GM21423 (cell line): ENCODE data around the gene BLVRA.
"Not testable (repeated sequence)": the region's sequence is repeated elsewhere in the genome, so short reads cannot be mapped to it uniquely, and the experiment has no call there.

Experiments
- ATAC-seq: cut with Tn5 transposase; IDR thresholded peaks from one replicate; pipeline ENCODE4 v1.9.1; 2021; ENCODE audit warnings: mild to moderate bottlenecking, moderate library complexity; ENCODE audit not compliant: unreplicated experiment

Gene BLVRA

DNA sequence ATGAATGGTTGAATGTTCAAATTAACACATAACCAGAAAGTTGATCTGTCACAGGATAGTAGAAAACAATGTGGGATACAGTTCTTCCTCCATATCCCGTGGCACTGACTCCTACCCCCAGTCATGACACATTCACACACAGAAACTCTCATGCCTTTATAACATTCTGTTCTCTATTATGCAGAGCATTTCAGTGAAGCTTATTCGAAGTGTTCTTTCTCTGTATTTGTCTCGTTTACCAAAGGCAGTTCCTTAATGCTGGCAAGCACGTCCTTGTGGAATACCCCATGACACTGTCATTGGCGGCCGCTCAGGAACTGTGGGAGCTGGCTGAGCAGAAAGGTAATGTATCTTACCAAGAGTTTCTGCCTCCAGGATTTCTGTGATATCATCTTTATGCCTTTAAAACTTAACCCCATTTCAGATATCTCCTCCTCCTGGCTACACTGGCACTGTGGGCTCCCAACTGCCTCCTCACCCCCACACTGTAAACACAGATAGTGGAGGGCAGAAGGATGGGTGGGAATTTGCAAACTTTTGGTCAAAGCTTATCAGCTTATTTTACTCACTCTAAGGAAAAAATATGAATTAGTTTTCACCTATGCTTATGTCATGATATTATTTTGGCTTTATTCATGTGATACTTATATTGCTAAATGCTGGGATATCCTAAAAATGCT is 34.1 kb downstream of the BLVRA start:
- no peak for ATAC-seq

- ATAC-seq, result no peak
Measured at GRCh38 chr7:43799605-43800004, 41.1 kb downstream of the BLVRA start.

GRCh38 chr7:43803865-43804264 is 45.4 kb downstream of the BLVRA start:
- no peak for ATAC-seq

GRCh38 chr7:43808410-43808809 is 49.9 kb downstream of the BLVRA start:
- no peak for ATAC-seq

- ATAC-seq, result not testable (repeated sequence)
Measured at GRCh38 chr7:43810195-43810941, 51.9 kb downstream of the BLVRA start.

- ATAC-seq, result no peak
Measured at GRCh38 chr7:43815373-43815772, 56.9 kb downstream of the BLVRA start.

DNA sequence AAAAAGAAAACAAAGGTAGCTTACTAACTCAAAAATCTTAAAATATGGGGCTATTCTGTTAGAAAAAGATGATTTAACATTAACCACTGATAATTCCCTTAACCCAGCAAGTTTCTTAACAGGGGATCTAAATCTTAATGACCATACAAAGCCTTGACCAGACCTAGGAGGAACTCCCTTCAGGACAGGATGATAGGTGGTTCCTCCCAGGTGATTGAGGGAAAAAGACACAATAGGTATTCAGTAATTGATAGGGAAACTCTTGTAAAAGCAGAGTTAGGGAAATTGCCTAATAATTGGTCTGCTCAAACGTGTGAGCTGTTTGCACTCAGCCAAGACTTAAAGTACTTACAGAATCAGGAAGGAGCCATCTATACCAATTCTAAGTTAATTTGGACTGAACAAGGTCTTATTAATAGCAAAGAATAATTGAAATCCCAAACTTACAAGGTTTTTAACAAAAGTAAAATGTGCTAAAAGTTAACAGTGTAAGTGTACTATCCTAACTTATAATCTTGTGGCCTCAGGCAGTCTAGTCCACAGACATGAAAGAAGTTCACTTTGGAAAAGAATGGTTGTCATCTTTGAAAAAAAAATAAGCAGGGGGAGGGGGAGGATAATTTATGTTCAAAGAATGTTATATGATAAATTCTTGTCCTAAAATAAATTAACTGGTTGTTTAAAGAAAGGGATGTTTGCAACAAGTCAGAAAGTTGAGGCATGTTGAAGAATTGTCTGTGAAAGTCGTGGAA is 57.7 kb downstream of the BLVRA start:
- not testable (repeated sequence) for ATAC-seq

GRCh38 chr7:43823425-43823824 is 64.9 kb downstream of the BLVRA start:
- not testable (repeated sequence) for ATAC-seq

DNA sequence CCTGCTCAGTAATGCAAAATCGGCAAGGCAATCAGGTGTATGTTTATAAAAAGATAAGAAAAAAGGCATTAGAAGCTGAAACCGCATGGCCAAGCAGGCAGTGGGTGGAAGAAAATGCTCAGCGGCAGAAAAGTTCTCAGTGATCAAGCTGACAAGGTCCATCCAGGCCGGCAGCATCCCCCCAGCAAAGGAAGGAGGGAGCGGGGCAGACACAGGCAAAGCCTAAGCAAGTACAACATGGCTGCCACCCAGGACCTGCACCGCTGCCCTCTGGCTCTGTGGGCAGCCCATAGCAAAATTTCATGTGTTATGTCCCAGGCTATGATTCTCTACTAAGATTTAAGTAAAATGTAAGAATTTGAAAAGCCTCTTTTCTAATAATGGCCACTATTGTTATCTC is 65.5 kb downstream of the BLVRA start:
- ATAC-seq, result no peak

DNA sequence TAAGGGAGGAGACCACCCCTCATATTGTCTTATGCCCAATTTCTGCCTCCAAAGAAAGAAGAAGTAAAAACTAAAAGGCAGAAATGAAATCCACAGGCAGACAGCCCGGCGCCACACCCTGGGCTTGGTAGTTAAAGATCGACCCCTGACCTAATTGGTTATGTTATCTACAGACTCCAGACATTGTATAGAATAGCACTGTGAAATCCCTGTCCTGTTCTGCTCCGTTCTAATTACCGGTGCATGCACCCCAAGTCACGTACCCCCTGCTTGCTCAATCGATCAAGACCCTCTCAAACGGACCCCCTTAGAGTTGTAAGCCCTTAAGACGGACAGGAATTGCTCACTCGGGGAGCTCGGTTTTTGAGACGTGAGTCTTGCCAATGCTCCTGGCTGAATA is 66.0 kb downstream of the BLVRA start:
- not testable (repeated sequence) for ATAC-seq

GRCh38 chr7:43824963-43825362 is 66.5 kb downstream of the BLVRA start:
- ATAC-seq, result no peak

DNA sequence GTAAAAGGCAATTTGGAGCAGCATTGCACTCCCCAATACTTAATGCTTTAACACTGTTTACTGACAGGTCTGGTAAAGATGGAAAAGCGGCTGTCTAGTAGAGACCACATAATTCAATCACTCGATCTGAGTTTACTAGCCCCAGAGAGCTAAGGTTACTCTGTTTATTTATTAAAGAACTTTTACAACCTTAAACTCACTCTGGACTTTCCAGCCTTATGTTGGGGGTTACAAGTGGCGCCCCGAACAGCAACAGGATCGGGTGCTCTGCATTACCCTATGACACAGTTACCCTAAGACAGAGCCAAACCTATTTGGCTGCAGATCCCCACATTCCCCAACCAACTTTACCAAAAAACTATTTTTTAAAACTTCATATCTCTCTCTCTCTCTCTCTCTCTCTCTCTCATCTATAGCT is 66.9 kb downstream of the BLVRA start:
- no peak for ATAC-seq

GRCh38 chr7:43830917-43831316 is 72.4 kb downstream of the BLVRA start:
- ATAC-seq, result not testable (repeated sequence)

DNA sequence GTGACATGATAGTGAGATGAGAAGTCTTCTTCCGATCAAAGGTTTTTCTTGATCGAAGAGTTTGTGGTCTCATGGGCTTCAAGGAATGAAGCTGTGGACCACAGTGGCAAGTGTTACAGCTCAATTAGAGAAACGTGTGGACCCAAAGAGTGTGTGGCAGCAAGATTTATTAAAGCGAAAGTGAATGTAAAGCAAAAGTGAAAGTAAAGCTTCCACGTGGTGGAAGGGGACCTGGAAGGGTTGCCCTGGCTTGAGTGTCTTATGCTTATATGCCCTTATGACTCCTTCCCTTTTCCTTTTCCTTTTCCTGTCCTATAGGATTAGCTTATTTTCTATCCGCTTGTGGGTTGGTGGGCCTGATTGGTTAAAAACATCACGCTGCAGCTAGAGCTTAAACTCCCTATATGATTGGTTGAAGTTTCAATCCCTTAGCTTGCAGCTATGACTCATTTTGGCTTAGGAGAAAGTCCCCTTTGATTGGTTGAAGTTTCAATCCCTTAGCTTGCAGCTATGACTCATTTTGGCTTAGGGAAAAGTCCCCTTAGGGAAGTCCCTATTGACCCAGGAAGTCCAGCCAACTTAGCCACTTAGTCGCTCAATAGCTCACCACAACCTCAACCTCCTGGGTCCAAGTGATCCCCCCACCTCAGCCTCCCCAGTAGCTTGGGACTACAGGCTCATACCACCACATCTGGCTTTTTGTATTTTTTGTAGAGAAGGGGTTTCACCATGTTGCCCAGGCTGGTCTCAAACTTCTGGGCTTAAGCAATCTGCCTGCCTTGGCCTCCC is 76.2 kb downstream of the BLVRA start:
- peak; percentile 46 for ATAC-seq

DNA sequence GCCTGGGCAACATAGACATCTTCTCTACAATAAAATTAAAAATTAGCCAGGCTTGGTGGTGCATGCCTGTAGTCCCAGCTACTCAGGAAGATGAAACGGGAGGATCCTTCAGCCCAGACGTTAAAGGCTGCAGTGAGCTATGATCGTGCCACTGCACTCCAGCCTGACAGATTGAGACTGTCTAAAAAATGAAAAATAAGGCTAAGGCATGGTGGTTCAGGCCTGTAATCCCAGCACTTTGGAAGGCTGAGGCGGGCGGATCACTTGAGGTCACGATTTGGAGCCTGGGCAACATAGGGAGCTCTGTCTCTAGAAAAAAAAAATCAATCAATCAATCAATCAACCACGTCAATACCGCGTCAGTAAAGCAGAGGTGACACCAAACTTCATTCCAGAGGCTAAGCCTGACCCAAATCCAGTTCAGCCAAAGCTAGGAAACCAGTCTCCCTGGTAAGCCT is 79.8 kb downstream of the BLVRA start:
- no peak for ATAC-seq

DNA sequence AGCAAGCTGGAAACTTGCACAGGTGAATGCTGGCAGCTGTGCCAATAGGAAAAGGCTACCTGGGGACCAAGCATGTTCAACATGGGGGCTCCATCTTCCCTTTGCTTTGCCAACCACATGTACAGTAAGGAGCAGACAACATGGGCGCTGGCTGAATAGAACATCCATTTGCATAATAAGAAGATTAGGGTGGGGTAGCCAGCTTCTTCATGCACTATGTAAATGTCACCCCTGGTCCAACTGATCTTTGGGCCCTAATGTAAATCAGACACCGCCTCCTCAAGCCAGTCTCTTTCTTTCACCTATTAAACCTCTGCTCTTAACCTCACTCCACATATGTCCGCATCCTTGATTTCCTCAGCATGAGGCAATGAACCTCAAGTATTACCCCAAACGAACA is 84.8 kb downstream of the BLVRA start:
- ATAC-seq, result no peak

- no peak for ATAC-seq
Measured at GRCh38 chr7:43844257-43844656, 85.8 kb downstream of the BLVRA start.

DNA sequence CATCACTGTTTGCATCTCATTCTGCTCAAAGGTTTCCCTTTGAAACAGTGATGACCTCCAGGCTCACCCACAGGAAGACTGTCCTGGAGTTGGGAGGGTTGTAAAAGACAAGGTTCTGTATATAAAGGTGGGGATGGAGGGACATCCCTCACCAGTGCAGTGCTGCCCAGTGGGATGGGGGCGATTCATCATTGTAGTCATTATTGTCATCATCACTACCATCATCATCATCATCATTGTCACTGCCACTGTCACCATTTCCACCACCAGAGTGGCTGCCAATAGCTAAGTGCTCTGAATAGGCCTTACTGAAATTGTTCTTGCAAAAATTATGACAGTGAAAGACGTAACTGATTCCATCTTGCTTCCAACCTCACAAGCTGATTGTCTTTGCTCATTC is 86.2 kb downstream of the BLVRA start:
- no peak for ATAC-seq

GRCh38 chr7:43847496-43847895 is 89.0 kb downstream of the BLVRA start:
- ATAC-seq, result no peak

DNA sequence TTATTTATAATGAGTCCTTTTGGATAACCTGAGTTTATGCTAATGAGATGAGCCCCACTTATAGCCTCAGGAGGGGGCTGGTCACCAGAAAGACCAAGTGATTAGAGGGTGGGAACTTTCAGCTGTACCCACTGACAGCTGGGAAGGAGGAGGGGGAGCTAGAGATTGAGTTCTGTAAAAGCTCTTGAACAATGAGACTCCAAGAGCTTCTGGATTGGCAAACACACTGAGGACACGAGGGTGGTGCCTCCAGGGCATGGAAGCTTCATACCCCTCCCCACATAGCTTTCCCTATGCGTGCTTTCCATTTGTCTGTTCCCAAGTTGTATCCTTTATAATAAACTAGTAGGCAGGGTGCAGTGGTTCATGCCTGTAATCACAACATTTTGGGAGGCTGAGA is 90.6 kb downstream of the BLVRA start:
- ATAC-seq, result no peak
